Mammary epithelial cell (primary cell): Measurements from ENCODE around the gene RAPGEF4.

Experiments used
- CTCF ChIP-seq, 2 donors: IDR thresholded peaks in 1 of 2; conservative IDR thresholded peaks in 1 of 2; 2 replicates each; pipeline ENCODE4 v1.5.1; 2011 to 2012; ENCODE audit warnings: inconsistent platforms in 2 of 2, low read length in 2 of 2, mild to moderate bottlenecking in 2 of 2, control low read depth in 1 of 2, low read depth in 1 of 2; ENCODE audit not compliant: insufficient read depth in 1 of 2; ENCODE audit errors: extremely low read depth in 1 of 2
- EZH2 ChIP-seq: IDR thresholded peaks from 2 replicates; pipeline ENCODE4 v1.6.1; 2012; ENCODE audit warnings: low read length, inconsistent platforms, borderline replicate concordance

GRCh38 chr2:173101687-173102086, 366.0 kb downstream of the RAPGEF4 start:
- TF ChIP-seq CTCF (conservative IDR thresholded peaks at IDR 0.05 in 1 of 2, IDR thresholded peaks at IDR 0.05 in 1 of 2; ENCODE audit: extremely low read depth in 1 of 2, insufficient read depth in 1 of 2, low read depth in 1 of 2, low read length in 2 of 2) (no peak), EZH2 (no peak)
